Cardiac fibroblast (primary cell): ENCODE results near the gene CHKB.
"Not testable (repeated sequence)": the region's sequence is repeated elsewhere in the genome, so short reads cannot be mapped to it uniquely, and the experiment has no call there.

ENCODE experiments used
- DNase-seq, 2 donors: peaks; one replicate each; pipeline versions ENCODE4 v3.0.0 to v3.0.0-alpha.2; 2010; ENCODE audit warnings: low read depth in 2 of 2
- H3K4me3 ChIP-seq, 2 donors: replicated peaks in 1 of 2; 1 replicate in 1 of 2; 2 replicates in 1 of 2; pipeline ENCODE4 v1.5.1; 2011; ENCODE audit warnings: low read depth in 2 of 2, low read length in 2 of 2, mild to moderate bottlenecking in 2 of 2, moderate library complexity in 1 of 2
- CTCF ChIP-seq: IDR thresholded peaks from one replicate; pipeline ENCODE4 v1.5.1; 2011; ENCODE audit warnings: low read depth, mild to moderate bottlenecking, low read length, inconsistent platforms

Gene CHKB

GRCh38 chr22:50544078-50544745 is 38.4 kb downstream of the CHKB start:
- peak overlapping the region in 1 of 2 donors; percentile 7 for H3K4me3 ChIP-seq
- peak; percentile 43 for TF ChIP-seq CTCF
- DNase-seq = peak; percentile 65 to 67

GRCh38 chr22:50542416-50542927 is 40.2 kb downstream of the CHKB start:
- TF ChIP-seq CTCF = peak; percentile 19
- no peak overlapping the region for H3K4me3 ChIP-seq
- peak in 1 of 2 donors; percentile 72 for DNase-seq

GRCh38 chr22:50541667-50542026 is 41.0 kb downstream of the CHKB start:
- peak; percentile 86 to 93 for DNase-seq
- H3K4me3 ChIP-seq = not testable (repeated sequence)

GRCh38 chr22:50540381-50540780 is 42.3 kb downstream of the CHKB start:
- DNase-seq = no peak
- no peak overlapping the region for H3K4me3 ChIP-seq
- no peak for TF ChIP-seq CTCF

GRCh38 chr22:50537765-50538164 is 44.9 kb downstream of the CHKB start:
- DNase-seq = no peak
- TF ChIP-seq CTCF = no peak
- H3K4me3 ChIP-seq = no peak overlapping the region

- no peak for DNase-seq
- no peak for TF ChIP-seq CTCF
- no peak overlapping the region for H3K4me3 ChIP-seq
Observed at GRCh38 chr22:50536226-50536625, 46.4 kb downstream of the CHKB start.

- no peak for TF ChIP-seq CTCF
- no peak overlapping the region for H3K4me3 ChIP-seq
- DNase-seq = no peak
Observed at GRCh38 chr22:50535113-50535512, 47.5 kb downstream of the CHKB start.

- not testable (repeated sequence) for H3K4me3 ChIP-seq
- peak; percentile 58 to 79 for DNase-seq
Observed at GRCh38 chr22:50533856-50534711, 48.6 kb downstream of the CHKB start.
